8988T (cell line): ENCODE measurements around the gene NPHS1.
"Not testable (repeated sequence)": the region's sequence is repeated elsewhere in the genome, so short reads cannot be mapped to it uniquely, and the experiment has no call there.

Experiments used
- DNase-seq: peaks from one replicate; pipeline ENCODE4 v3.0.0; 2011

NPHS1 gene

DNA sequence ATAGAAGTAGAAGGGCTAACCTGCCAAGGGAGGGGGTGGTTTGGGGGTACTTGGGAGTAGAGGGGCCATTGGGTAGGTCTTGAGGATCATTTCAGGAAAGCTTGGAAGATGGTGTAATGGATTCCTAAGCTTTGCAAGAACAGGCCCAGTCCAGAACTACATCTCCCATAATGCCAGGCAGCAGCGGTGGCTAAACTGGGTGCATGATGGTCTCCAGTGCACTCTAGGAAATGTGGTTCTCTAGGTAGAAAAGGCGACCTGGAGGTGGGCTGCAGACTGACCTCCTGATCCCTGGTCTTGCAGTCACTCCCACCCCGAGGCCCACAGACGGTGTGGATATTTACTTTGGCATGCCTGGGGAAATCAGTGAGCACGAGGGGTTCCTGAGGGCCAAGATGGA, 19.9 kb upstream of the NPHS1 start:
- no peak for DNase-seq

DNA sequence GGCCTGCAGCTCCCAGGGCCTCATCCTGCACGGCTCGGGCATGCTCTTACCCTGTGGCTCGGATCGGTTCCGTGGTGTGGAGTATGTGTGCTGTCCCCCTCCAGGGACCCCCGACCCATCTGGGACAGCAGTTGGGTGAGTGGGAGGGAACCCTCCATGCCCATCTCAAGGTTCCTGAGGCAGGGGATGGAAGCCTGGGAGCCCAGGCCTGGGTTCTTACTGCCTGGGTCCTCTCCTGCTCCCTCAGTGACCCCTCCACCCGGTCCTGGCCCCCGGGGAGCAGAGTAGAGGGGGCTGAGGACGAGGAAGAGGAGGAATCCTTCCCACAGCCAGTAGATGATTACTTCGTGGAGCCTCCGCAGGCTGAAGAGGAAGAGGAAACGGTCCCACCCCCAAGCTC, 19.3 kb upstream of the NPHS1 start:
- DNase-seq = no peak

DNA sequence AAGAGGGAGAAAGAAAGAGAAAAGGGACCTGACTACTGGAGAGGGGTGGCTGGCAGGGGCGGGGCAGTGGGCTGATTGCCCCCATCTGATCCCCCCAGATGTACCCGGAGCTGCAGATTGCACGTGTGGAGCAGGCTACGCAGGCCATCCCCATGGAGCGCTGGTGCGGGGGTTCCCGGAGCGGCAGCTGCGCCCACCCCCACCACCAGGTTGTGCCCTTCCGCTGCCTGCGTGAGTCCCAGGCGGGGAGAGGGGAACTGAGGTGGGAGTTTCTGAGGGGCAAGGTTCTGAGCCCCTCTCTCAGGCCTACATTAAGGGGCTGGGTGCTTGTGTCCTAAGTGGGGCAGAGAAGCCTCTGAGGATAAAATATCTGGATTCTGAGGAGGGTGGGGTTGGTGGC, 18.5 kb upstream of the NPHS1 start:
- no peak for DNase-seq

DNA sequence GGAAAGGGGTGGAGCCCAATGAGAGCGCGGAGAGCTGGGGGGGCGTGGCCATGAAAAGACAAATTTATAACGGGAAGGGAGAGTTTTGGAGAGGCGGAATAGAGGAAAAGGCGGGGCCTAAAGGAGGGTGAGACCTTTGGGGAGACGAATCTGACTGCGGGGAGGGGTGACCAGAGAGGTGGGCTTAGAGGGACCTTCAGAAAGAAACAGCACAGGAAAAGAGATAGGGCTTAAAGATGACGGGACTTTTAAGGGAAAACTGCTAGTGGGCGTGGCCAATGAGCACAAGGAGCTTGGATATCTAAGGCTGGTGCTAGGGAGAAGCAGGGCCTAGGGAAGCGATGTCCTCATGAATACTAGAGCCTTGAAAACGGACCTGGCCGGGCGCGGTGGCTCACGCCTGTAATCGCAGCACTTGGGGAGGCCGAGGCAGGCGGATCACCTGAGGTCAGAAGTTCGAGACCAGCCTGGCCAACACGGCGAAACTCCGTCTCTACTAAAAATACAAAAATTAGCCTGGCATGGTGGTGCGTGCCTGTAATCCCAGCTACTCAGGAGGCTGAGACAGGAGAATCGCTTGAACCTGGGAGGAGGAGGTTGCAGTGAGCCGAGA, 17.9 kb upstream of the NPHS1 start:
- DNase-seq = not testable (repeated sequence)

DNA sequence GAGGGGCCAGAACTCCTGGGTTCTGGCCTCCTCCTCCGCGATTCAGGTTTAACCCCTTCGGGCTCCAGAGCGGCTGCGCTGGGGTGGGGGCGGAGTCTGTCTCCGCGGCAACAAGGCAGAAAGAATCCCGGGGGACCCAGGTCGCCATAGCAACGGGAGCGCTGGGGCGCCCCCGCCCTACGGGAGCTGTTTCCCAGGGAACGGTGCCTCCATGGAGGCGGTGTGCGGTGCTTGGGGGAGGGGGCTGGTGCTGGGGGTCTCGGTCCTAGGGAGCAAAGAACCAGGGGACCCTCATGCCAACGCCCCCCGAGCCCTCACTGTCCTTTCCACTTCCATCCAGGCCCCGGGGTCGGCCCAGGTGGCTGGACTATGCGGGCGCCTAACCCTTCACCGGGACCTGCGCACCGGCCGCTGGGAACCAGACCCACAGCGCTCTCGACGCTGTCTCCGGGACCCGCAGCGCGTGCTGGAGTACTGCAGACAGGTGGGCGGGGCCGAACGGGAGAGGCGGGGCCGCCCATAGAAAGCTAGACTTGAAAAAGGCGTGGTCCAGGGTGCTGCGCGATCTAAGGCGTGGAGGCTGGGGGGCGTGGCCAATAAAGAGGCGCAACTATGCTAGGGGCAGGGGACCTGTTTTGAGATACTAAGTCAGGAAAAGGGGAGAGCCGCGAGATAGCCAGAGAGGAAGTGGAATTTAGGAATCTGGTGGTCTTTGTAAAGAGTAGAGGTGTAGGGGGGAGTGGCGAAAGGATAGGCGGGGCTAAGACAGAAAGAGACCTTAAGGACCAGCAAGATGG, 17.2 kb upstream of the NPHS1 start:
- peak; percentile 89 for DNase-seq

DNA sequence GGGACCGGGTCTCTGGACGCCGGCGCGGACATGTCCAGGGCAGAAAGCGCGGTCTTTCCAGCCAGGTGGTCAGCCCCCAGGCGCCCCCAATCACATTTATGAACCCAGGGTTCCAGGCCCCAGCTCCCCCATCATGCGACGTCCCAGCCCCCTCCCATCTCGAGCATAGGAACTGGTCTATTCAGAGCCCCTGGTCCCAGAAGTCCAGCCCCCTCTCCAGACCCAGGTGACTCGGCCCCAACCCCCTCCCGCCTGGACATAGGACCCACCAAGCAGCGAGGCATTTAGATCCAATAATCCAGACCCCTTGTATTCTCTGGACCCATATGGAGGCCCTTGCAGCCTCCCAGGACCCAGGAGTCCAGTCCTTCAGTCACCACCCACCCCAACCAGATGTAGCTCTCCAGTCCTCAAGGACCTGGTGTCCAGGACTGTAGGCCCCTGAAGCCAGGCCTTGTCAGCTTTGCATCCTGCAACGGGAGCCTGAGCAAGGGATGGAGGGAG, 16.6 kb upstream of the NPHS1 start:
- no peak for DNase-seq

DNA sequence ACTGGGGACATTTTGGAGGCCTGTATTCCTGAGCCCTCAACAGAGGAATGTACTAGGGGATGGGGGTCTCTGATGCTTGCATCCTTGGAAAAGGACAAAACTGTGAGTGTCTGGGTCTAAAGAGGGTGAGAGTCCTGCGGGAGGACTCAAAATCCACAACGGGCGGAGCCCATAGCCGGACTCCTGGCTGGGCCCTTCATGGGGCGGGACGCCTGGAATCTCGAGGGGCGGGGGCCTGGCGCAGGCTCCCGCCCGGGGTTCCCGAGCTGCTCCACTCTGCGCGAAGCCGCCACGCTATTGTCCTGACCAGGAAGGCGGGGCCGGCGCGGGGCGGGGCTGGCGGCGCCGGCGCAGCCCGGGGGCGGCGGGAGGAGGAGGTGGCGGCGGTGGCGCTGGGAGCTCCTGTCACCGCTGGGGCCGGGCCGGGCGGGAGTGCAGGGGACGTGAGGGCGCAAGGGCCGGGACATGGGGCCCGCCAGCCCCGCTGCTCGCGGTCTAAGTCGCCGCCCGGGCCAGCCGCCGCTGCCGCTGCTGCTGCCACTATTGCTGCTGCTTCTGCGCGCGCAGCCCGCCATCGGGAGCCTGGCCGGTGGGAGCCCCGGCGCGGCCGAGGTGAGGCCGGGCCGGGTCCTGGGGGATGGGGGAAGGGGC, 16.0 kb upstream of the NPHS1 start, which contains the start of gene APLP1:
APLP1 (plus strand) TSS at position 403 of the 651 bp plus-strand sequence; CDS start at position 466, 63 bp downstream.
- peak; percentile 83 for DNase-seq

DNA sequence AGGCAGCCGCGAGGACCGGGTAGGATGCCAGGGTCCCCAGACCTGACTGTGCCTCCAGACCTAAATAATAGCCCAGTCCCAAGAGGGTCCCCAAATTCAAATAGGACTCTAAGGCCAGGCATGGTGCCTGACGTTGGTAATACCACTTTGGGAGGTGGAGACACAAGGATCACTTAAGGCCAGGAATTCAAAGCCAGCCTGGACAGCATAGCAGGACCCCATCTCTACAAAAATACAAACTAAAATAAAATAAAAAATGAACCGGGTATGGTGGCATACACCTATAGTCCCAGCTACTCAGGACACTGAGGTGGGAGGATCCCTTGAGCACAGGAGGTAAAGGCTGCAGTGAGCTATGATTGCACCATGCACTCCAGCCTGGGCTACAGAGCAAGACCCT, 10.7 kb upstream of the NPHS1 start:
- DNase-seq = no peak

DNA sequence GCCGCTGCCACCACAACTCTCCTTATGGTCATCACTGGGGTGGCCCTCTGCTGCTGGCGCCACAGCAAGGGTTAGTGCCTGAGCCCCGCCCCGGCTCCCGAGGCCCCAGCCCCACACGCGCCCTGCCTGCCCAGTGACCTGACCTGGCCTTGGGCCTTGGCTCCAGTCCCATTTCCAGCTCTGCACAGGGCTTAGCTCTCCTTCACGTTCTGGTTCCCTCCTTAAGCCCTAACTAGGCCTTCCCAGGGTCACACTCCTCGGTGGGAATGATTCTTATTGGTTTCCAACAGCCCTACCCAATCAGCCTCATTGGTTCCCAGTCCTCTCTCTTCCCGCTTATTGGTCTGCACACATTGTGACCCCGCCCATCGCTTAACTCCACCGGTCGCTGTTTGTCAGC, 10.2 kb upstream of the NPHS1 start:
- no peak for DNase-seq

DNA sequence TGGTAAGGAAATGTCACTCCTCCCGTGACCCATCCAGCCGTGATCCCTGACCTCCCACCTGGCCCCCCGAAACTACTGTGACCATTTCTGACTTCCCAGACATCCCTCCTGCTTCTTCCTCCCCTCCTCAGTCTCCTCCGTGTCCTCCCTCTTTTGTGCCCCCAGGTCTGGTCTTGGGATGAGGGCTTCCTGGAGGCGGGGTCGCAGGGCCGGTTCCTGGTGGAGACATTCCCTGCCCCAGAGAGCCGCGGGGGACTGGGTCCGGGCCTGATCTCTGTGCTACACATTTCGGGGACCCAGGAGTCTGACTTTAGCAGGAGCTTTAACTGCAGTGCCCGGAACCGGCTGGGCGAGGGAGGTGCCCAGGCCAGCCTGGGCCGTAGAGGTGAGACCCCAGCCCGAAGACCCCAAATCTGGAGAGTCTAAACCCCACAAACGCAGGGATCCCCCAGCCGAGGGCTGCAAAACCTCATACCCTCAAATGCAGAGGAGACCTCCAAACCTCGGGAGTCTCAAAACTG, 9.4 kb upstream of the NPHS1 start:
- no peak for DNase-seq

DNA sequence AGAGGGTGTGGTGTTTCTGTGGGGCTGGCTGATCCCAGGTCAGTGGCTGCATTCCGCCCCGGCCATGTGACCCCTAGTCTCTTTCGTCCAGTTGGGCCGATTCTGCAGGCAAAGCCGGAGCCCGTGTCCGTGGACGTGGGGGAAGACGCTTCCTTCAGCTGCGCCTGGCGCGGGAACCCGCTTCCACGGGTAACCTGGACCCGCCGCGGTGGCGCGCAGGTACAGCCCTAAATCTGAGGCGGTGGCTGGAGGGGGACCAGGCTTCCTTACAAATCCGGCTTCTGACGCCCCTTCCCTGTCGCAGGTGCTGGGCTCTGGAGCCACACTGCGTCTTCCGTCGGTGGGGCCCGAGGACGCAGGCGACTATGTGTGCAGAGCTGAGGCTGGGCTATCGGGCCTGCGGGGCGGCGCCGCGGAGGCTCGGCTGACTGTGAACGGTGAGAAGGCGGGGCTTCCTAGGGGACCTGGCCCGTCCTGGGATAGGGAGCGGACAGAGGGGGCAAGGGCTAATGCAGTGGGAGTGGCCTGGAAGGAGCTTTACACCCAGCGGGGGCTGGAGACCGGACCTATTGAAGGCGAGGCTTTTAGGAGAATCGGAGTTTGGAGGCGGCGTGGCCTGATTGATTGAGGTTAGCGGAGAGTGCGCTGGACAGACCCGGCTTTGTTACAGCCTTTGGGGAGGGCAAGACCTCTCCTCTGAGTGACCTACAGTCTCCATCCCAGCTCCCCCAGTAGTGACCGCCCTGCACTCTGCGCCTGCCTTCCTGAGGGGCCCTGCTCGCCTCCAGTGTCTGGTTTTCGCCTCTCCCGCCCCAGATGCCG, 8.7 kb upstream of the NPHS1 start:
- no peak for DNase-seq

DNA sequence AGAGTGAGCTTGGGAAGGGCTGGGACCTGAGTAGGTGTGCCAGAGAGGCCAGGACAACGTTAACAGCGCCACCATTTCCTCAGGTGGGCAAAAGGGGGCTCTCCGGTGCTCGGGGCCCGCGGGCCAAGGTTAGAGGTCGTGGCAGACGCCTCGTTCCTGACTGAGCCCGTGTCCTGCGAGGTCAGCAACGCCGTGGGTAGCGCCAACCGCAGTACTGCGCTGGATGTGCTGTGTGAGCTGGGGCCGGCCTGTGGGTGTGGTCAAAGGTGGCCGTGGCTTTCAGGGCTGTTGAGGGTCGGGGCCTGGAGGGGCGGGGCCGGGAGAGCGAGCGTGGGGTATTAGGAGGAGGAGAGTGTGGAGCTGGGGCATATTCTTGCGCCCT, 8.1 kb upstream of the NPHS1 start:
- DNase-seq = no peak

DNA sequence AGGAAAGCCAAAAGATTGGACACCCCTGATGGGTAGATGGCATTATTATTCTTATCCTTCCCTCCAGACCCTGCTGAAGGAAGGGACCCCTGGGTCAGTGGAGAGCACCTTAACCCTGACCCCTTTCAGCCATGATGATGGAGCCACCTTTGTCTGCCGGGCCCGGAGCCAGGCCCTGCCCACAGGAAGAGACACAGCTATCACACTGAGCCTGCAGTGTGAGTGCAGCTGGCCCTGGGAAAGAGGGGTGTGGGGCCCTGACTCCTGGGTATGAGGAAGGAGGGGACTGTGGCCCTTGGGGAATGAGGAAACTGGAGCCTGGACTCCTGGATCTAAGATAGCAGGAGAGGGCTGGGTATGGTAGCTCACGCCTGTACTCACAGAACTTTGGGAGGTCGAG, 7.1 kb upstream of the NPHS1 start:
- no peak for DNase-seq

DNA sequence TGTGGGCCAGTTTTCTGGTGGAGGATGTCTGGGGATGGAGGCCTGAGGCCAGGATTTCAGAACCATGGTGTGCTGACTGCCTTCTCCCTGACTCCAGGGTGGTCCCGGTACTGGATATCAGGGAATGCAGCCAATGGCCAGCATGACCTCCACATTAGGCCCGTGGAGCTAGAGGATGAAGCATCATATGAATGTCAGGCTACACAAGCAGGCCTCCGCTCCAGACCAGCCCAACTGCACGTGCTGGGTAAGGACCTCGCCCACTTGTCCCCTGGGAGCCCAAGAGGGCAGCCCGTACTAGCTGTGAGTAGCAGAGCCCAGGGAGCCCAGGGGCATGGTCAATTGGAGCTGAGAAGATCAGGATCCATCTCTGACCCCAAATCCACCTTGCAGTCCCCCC, 6.0 kb upstream of the NPHS1 start:
- DNase-seq = no peak

DNA sequence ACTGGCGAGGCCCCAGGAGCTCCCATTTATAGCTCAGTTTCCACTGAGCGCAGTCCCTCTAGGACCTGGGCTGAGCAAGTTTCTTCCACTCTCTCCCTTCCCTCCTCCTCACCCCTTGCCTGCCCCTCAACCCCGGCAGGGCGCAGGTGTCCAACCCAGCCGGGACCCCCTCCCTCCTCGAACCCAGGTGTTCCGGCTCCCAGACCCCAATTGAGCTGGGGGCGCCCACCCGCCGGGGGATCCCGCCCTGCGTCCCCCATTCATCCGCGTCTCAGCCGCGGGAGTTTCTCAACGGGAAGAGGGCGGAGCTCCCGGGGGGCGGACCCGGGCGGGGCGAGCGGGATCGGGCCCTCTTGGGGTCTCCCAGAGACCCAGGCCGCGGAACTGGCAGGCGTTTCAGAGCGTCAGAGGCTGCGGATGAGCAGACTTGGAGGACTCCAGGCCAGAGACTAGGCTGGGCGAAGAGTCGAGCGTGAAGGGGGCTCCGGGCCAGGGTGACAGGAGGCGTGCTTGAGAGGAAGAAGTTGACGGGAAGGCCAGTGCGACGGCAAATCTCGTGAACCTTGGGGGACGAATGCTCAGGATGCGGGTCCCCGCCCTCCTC, 4.3 kb upstream of the NPHS1 start, which contains the start of gene KIRREL2:
KIRREL2 (plus strand) TSS at position 366 of the 604 bp plus-strand sequence; CDS start at position 575, 209 bp downstream.
- DNase-seq = peak; percentile 96

DNA sequence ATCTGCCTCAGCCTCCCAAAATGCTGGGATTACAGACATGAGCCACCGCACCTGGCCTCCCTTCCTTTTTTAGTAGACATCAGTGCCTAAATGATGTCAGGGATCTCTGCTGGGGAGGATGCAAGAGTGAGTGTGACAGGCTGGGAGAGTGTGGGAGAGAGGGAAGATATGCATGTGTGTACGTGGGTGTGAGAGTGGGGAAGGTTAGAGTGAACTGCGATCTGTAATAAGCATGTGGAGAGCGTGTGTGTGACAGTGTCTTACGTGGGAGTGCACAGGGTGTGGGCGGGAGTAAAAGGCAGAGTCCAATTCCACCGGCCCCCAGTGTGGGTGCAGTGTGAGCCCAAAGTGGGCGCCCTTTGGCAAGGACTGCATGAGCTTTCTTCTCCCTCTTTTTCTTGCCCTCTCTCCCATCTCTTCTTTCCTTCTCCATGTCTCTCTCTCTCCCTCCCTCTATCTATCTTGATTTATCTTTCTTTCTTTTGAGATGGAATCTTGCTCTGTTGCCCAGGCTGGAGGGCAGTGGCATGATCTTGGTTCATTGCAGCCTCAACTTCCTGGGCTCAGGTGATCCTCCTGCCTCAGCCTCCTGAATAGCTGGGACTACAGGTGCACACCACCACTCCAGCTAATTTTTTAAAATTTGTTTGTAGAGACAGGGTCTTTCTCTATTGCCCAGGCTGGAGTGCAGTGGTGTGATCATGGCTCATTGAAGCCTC, 893 bp upstream of the NPHS1 start:
- no peak for DNase-seq

DNA sequence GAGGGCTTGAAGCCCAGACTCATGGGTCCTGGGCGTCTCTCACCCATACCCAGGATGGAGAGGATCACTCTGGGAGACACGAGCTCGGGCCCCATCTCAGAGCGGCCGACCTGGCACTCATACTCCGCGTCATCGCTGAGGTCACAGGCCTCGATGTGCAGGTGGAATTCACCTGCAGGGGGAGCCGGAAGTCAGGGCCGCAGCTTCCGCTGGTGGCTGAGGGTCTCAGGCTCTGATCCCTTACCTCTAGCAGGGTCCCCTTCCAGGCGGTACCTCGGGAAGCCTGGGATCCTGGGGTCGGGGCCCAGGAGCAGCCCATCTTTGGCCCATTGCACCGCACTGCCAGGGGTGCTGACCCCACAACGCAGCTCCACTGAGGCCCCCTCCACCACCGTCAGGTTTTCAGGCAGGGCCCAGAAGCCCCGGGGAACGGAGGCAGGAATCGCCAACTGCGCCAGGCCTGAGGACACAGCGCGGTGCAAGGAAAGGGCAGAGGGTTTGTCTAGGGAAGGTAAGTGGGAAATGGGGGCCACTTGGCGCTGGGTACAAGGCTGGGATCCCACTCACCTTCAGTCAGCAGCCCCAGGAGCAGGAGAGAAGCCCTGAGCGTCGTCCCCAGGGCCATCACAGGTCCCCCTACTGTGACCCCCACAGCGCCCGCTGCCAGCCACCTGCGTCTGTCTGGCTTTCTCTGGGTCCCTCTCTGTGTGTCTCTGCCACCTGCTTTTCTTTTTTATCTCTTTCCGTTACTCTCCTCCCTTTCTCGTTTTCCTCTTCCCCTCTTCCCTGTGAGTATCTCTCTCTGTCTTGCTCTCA, 883 bp downstream of the NPHS1 start:
- DNase-seq = no peak

DNA sequence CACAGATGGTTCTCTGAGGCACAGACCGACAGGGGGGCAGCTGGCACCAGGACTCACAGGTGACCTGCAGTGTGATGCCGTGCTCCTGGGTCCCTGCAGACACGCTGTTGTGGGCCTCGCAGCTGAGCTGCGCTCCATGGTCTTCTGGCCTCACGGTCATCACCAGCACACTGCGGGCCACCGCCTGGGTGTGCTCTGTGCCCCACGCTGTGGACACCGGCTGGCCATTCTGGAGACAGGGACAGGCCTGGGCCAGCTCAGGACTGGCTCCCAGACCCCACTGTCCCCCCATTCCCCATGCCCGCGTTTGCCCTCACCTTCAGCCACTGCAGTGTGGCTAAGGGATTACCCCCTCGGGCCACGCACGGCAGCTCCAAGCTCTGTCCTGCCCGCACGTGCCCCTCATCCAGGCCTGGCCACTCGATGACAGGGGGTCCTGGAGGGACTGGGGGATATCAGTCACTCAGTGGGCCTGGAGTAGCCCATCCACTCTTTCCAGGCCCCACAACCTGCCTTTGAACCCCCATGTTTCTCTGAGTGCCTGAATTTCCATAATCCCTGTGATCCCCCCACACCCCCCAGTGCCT, 3.3 kb downstream of the NPHS1 start:
- no peak for DNase-seq

DNA sequence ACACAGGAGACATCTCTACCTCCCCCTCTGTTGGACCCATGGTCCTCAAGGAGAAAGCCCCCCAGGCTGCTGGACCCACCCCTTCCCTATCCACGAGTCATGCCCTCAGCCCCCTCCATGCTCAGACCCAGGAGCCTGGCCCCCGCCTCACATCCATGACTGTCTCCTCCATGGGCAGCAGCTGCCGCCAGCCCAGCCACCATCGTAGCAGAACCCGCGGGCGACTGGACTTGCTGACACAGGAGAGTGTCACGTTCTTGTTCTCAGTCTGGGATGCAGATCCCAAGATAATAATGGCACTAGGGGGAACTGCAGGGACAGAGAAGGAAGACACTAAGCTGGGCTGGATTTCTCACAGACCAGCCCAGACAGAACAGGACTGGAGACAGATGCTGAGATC, 3.8 kb downstream of the NPHS1 start:
- DNase-seq = no peak

DNA sequence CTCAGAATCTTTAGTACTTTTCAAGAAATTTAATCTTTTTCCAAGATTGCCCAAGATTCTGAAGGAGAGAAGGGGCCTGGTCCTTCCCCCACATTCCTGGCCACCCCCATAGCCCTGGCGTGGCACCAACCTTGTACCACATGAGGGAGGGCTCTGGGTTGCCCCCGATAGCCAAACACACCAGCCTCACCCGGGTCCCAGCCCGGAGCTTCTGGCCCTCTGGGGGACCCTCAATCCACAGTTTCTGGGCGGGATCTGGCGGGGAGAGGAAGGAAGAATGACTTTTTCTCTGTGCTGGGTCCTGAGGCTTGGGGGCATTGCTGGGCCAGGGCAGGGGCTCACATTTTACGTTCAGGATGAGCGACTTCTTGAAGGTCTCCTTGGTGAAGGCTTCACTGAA, 4.4 kb downstream of the NPHS1 start:
- DNase-seq = no peak
